HepG2 (cell line): ENCODE results near the gene PTGDS. TPM values are rescaled to one million over a fixed set of nuclear protein-coding genes. Genes with fewer than 3 reads are reported as not detected.
A peak's percentile ranks its signal among the peaks of the same experiment; 100 is the strongest.

ENCODE experiments used
- ARID2 ChIP-seq: sonication (generic); formaldehyde crosslinking; IDR thresholded peaks from 2 replicates; pipeline ENCODE4 v1.8.1; 2022; ENCODE audit warnings: mild to moderate bottlenecking, missing genetic modification reagents, borderline replicate concordance
- ASH2L ChIP-seq: fragments of 300-600, 200-600 bp; sonication (generic); IDR thresholded peaks from 2 replicates; pipeline ENCODE4 v1.7.0; 2017; ENCODE audit warnings: low read depth, mild to moderate bottlenecking, moderate library complexity, mixed read lengths, low read length; ENCODE audit not compliant: insufficient read length
- ATF1 ChIP-seq: IDR thresholded peaks from 2 replicates; pipeline ENCODE4 v1.6.1; 2016; ENCODE audit warnings: mild to moderate bottlenecking, control low read depth
- JARID2 ChIP-seq: sonication (generic); formaldehyde crosslinking; IDR thresholded peaks from 2 replicates; pipeline ENCODE4 v1.8.1; 2023; ENCODE audit warnings: missing genetic modification reagents, inconsistent platforms; ENCODE audit not compliant: insufficient replicate concordance
- KAT8 ChIP-seq: IDR thresholded peaks from 2 replicates; pipeline ENCODE4 v1.6.1; 2016; ENCODE audit warnings: missing genetic modification reagents, missing compliant biosample characterization
- NR2F2 ChIP-seq: IDR thresholded peaks from 2 replicates; pipeline ENCODE4 v1.6.1; 2012; ENCODE audit warnings: low read depth, inconsistent platforms, borderline replicate concordance
- RAD51 ChIP-seq: fragments of 450-650 bp; IDR thresholded peaks from 2 replicates; pipeline ENCODE4 v1.6.1; 2016; ENCODE audit warnings: borderline replicate concordance
- RFX5 ChIP-seq: IDR thresholded peaks from 2 replicates; pipeline ENCODE4 v1.6.1; 2011; ENCODE audit warnings: low read depth, low read length, improper control_type of control experiment
- RFXAP ChIP-seq: sonication (generic); formaldehyde crosslinking; IDR thresholded peaks from 2 replicates; pipeline ENCODE4 v1.4.0; 2020; ENCODE audit warnings: missing genetic modification reagents, borderline replicate concordance
- SRSF4 ChIP-seq: fragments of 200-400 bp; formaldehyde crosslinking; IDR thresholded peaks from one replicate; pipeline ENCODE4 v1.6.1; 2018; ENCODE audit warnings: mild to moderate bottlenecking, low read depth, low read length, moderate library complexity; ENCODE audit not compliant: poor library complexity, severe bottlenecking
- SRY ChIP-seq: sonication (generic); formaldehyde crosslinking; IDR thresholded peaks from 2 replicates; pipeline ENCODE4 v1.8.0; 2022; ENCODE audit warnings: mild to moderate bottlenecking, missing genetic modification reagents
- TAF1 ChIP-seq: sonication (generic); formaldehyde crosslinking; IDR thresholded peaks from 2 replicates; pipeline ENCODE4 v1.4.0; 2020; ENCODE audit warnings: missing genetic modification reagents
- TSC22D2 ChIP-seq: sonication (generic); formaldehyde crosslinking; IDR thresholded peaks from 2 replicates; pipeline ENCODE4 v1.5.1; 2020; ENCODE audit warnings: missing genetic modification reagents, mild to moderate bottlenecking, borderline replicate concordance
- ZNF256 ChIP-seq: sonication (generic); formaldehyde crosslinking; conservative IDR thresholded peaks from 2 replicates; pipeline ENCODE4 v1.4.0; 2020; ENCODE audit warnings: missing genetic modification reagents
- ZNF34 ChIP-seq: sonication (generic); formaldehyde crosslinking; IDR thresholded peaks from 2 replicates; pipeline ENCODE4 v1.4.0; 2020; ENCODE audit warnings: mild to moderate bottlenecking, missing genetic modification reagents, borderline replicate concordance
- ZNF432 ChIP-seq: sonication (generic); formaldehyde crosslinking; IDR thresholded peaks from 2 replicates; pipeline ENCODE4 v1.5.0; 2020; ENCODE audit warnings: missing genetic modification reagents, mild to moderate bottlenecking, borderline replicate concordance
- ZNF558 ChIP-seq: sonication (generic); formaldehyde crosslinking; IDR thresholded peaks from 2 replicates; pipeline ENCODE4 v1.9.0; 2022; ENCODE audit warnings: mild to moderate bottlenecking, missing genetic modification reagents, borderline replicate concordance
- polyA plus RNA-seq, 8 experiments: library from polyadenylated mRNA; depleted of rRNA in 3 of 8; stranded (reverse) in 7 of 8; unstranded in 1 of 8; fragments of >200 nt; fragmentation: Illumina TruSeq in 4 of 8; extraction: Trizol in 4 of 8; gene quantifications; 2 replicates each; pipeline versions ENCODE4 v1.2.1 to v1.2.3, GENCODE V29; 2011 to 2016; ENCODE audit warnings: low read depth in 4 of 8, missing spikeins in 1 of 8, mixed read lengths in 1 of 8; ENCODE audit not compliant: insufficient read depth in 1 of 8
- total RNA-seq, 5 experiments: library from RNA; depleted of rRNA; stranded (reverse); fragments of >200 nt; fragmentation: Illumina TruSeq; extraction: Trizol; gene quantifications; 2 replicates each; pipeline ENCODE4 v1.2.3, GENCODE V29; 2016; ENCODE audit warnings: low read depth in 1 of 5
- TF ChIP-seq, protein P1 (sequence below): sonication (generic); formaldehyde crosslinking; IDR thresholded peaks from 2 replicates; pipeline ENCODE4 v1.5.0; 2020; ENCODE audit warnings: mild to moderate bottlenecking, missing genetic modification reagents, borderline replicate concordance
- TF ChIP-seq, protein P2 (sequence below): sonication (generic); formaldehyde crosslinking; IDR thresholded peaks from 2 replicates; pipeline ENCODE4 v1.4.0; 2020; ENCODE audit warnings: mild to moderate bottlenecking, missing genetic modification reagents
- TF ChIP-seq, protein P3 (sequence below): sonication (generic); formaldehyde crosslinking; IDR thresholded peaks from 2 replicates; pipeline ENCODE4 v1.4.0; 2020; ENCODE audit warnings: mild to moderate bottlenecking, low read depth, missing genetic modification reagents
- TF ChIP-seq, protein P4 (sequence below): sonication (generic); formaldehyde crosslinking; IDR thresholded peaks from 2 replicates; pipeline ENCODE4 v1.4.0; 2020; ENCODE audit warnings: missing genetic modification reagents, mild to moderate bottlenecking, borderline replicate concordance

The PTGDS gene
- total and polyA plus RNA-seq, 2 of the 13 experiments (the other 11 are each of a cell fraction or from before 2014, with no cell fraction given): 0.33 to 0.50 TPM

DNA sequence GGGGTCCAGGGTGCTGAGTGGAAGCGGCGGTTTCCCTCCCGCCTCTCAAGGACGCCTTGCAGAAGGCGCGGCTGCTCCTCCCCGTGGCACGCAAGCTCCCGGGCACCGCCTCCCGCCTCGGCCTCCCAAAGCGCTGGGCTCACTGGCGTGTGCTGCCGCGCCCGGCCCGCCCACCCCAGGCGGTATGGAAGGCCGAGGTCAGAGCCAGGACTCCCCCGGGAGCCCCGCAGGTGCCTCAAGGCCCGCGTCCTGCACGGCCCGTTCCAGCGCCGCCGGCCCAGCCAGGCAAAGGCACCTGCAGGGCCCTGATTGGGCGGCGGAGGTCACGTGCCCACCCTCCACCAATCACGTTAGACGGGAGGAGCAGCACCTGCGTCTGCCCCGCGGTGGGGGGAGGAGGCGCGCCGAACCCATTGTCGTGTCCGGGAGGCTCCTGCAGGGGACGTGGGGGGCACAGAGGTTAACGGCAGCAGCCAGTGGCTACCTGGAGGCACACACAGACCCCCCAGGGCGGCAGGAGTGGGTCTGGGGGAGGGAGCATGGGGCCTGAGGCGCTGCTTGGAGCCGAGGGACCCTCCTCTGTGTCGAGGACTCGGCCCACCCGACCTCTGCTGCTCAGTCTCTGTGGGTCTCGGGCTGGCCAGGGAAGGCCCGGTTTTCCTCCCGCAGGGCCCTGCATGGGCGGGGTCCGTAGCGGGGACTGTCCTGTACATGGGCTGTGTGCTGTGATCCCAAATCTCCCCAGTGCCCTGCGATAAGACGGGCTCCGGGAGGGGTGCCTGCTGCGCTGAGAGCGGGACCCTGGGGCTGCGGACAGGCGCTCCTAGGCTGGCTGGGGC, 27.3 kb upstream of the PTGDS start (continued):
- TF ChIP-seq, protein P1, sequence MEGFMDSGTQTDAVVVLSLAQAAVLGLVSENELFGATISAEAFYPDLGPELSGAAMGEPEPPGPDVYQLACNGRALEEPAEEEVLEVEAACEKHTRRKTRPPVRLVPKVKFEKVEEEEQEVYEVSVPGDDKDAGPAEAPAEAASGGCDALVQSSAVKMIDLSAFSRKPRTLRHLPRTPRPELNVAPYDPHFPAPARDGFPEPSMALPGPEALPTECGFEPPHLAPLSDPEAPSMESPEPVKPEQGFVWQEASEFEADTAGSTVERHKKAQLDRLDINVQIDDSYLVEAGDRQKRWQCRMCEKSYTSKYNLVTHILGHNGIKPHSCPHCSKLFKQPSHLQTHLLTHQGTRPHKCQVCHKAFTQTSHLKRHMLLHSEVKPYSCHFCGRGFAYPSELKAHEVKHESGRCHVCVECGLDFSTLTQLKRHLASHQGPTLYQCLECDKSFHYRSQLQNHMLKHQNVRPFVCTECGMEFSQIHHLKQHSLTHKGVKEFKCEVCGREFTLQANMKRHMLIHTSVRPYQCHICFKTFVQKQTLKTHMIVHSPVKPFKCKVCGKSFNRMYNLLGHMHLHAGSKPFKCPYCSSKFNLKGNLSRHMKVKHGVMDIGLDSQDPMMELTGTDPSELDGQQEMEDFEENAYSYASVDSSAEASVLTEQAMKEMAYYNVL: peak; percentile 63; the same call in 1 of the 2 replicates
- TF ChIP-seq RFX5 (no peak), ZNF432 (CRISPR knock-in tag) (no peak), ZNF558 (CRISPR knock-in tag) (no peak), KAT8 (CRISPR knock-in tag) (no peak; the same call in 1 of the 2 replicates), RAD51 (peak; percentile 93), TAF1 (CRISPR knock-in tag) (peak; percentile 87), ARID2 (CRISPR knock-in tag) (no peak), SRY (CRISPR knock-in tag) (no peak; the same call in 1 of the 2 replicates), SRSF4 (no peak), ATF1 (CRISPR knock-in tag) (no peak), ZNF34 (CRISPR knock-in tag) (no peak), TSC22D2 (CRISPR knock-in tag) (no peak), ZNF256 (CRISPR knock-in tag) (no peak), ASH2L (no peak), RFXAP (CRISPR knock-in tag) (0 out of 2 replicates have a peak, but pooled peaks have one; percentile 14), NR2F2 (no peak), JARID2 (CRISPR knock-in tag) (no peak)
- TF ChIP-seq, protein P2, sequence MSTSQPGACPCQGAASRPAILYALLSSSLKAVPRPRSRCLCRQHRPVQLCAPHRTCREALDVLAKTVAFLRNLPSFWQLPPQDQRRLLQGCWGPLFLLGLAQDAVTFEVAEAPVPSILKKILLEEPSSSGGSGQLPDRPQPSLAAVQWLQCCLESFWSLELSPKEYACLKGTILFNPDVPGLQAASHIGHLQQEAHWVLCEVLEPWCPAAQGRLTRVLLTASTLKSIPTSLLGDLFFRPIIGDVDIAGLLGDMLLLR (CRISPR knock-in tag): no peak; the same call in 1 of the 2 replicates
- TF ChIP-seq, protein P3, sequence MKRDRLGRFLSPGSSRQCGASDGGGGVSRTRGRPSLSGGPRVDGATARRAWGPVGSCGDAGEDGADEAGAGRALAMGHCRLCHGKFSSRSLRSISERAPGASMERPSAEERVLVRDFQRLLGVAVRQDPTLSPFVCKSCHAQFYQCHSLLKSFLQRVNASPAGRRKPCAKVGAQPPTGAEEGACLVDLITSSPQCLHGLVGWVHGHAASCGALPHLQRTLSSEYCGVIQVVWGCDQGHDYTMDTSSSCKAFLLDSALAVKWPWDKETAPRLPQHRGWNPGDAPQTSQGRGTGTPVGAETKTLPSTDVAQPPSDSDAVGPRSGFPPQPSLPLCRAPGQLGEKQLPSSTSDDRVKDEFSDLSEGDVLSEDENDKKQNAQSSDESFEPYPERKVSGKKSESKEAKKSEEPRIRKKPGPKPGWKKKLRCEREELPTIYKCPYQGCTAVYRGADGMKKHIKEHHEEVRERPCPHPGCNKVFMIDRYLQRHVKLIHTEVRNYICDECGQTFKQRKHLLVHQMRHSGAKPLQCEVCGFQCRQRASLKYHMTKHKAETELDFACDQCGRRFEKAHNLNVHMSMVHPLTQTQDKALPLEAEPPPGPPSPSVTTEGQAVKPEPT (CRISPR knock-in tag): no peak
- TF ChIP-seq, protein P4, sequence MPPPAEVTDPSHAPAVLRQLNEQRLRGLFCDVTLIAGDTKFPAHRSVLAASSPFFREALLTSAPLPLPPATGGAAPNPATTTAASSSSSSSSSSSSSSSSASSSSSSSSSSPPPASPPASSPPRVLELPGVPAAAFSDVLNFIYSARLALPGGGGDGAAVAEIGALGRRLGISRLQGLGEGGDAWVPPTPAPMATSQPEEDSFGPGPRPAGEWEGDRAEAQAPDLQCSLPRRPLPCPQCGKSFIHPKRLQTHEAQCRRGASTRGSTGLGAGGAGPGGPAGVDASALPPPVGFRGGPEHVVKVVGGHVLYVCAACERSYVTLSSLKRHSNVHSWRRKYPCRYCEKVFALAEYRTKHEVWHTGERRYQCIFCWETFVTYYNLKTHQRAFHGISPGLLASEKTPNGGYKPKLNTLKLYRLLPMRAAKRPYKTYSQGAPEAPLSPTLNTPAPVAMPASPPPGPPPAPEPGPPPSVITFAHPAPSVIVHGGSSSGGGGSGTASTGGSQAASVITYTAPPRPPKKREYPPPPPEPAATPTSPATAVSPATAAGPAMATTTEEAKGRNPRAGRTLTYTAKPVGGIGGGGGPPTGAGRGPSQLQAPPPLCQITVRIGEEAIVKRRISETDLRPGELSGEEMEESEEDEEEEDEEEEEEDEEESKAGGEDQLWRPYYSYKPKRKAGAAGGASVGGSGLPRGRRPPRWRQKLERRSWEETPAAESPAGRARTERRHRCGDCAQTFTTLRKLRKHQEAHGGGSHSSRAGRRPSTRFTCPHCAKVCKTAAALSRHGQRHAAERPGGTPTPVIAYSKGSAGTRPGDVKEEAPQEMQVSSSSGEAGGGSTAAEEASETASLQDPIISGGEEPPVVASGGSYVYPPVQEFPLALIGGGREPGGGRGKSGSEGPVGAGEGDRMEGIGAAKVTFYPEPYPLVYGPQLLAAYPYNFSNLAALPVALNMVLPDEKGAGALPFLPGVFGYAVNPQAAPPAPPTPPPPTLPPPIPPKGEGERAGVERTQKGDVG: no peak
